ENCODE results near the gene LEAP2.

- TF ChIP-seq EZH2phosphoT487 (IDR thresholded peaks at IDR 0.05) (no peak), CTCF (IDR thresholded peaks at IDR 0.05) (peak; percentile 47)
Observed at GRCh38 chr5:132866342-132867045, 7.0 kb upstream of the LEAP2 start, which contains the start of the genes GDF9 and UQCRQ.
